ENCODE results near the gene KDM3B.

- no peak for TF ChIP-seq CTCF (conservative IDR thresholded peaks at IDR 0.05; ENCODE audit: low read length)
- no peak for TF ChIP-seq EZH2phosphoT487 (IDR thresholded peaks at IDR 0.05; ENCODE audit: borderline replicate concordance)
Observed at GRCh38 chr5:138460032-138460693, 107.7 kb downstream of the KDM3B start.
